Body of pancreas (tissue), 4 donors: ENCODE measurements around the gene ACER3. TPM values are rescaled to one million over a fixed set of nuclear protein-coding genes. Genes with fewer than 3 reads are reported as not detected.

ENCODE experiments used
- ATAC-seq: fragments of 150-250 bp; one replicate; pipeline ENCODE4 v1.9.1; 2016
- DNase-seq, 4 donors: peaks; one replicate each; pipeline ENCODE4 v3.0.0-alpha.2; 2019
- H3K27ac ChIP-seq, 4 donors: fragments of 200-600 bp; sonication (generic); 1 replicate in 3 of 4; 2 replicates in 1 of 4; pipeline versions ENCODE4 v1.5.1 to v1.6.1; 2016 to 2019; ENCODE audit warnings: mild to moderate bottlenecking in 1 of 4, mixed read lengths in 1 of 4, moderate library complexity in 1 of 4
- H3K27me3 ChIP-seq, 2 donors: fragments of 200-600 bp; sonication (generic); one replicate each; pipeline ENCODE4 v1.6.0; 2016; ENCODE audit warnings: mild to moderate bottlenecking in 1 of 2
- H3K36me3 ChIP-seq, 2 donors: fragments of 200-600 bp; sonication (generic); replicated peaks in 1 of 2; 2 replicates each; pipeline ENCODE4 v1.5.1; 2016; ENCODE audit warnings: low read depth in 2 of 2; ENCODE audit not compliant: insufficient read depth in 1 of 2
- H3K4me1 ChIP-seq: fragments of 200-600 bp; sonication (generic); one replicate; pipeline ENCODE4 v1.6.0; 2016
- H3K4me3 ChIP-seq, 2 donors: fragments of 200-600 bp; sonication (generic); 1 replicate in 1 of 2; 2 replicates in 1 of 2; pipeline ENCODE4 v1.5.1; 2016 to 2019
- H3K9me3 ChIP-seq, 3 donors: fragments of 200-600 bp; sonication (generic); 1 replicate in 2 of 3; 2 replicates in 1 of 3; pipeline ENCODE4 v1.5.1; 2016
- POLR2A ChIP-seq, 3 donors: fragments of 450-650 bp; IDR thresholded peaks; one replicate each; pipeline ENCODE4 v1.6.1; 2016; ENCODE audit warnings: antibody characterized with exemption in 3 of 3, mild to moderate bottlenecking in 2 of 3
- WGBS, 2 donors: methylation state at CpG; one replicate each; pipeline ENCODE4 v1.1.5; 2017; 5-methylcytosine and 5-hydroxymethylcytosine counted together
- intact Hi-C: fragments of 100-400 bp; cut with DNase I; formaldehyde crosslinking; loops from one replicate; pipeline ENCODE4 v1.15.1; 2023
- total RNA-seq, 2 donors: library from RNA; depleted of rRNA; stranded (reverse); fragments of >200 nt; gene quantifications; one replicate each; pipeline ENCODE4 v1.1.0, GENCODE V29; 2016
- TF ChIP-seq, protein P1 (sequence below), 7 experiments: fragments of 450-650 bp in 4 of 7; fragments of 200-600 bp in 3 of 7; sonication (generic) in 3 of 7; IDR thresholded peaks; one replicate each; pipeline ENCODE4 v1.5.1; 2016 to 2019; ENCODE audit warnings: antibody characterized with exemption in 7 of 7

The ACER3 gene
- total RNA-seq, 2 donors from 2014 or later = 4.6 to 5.2 TPM

DNA sequence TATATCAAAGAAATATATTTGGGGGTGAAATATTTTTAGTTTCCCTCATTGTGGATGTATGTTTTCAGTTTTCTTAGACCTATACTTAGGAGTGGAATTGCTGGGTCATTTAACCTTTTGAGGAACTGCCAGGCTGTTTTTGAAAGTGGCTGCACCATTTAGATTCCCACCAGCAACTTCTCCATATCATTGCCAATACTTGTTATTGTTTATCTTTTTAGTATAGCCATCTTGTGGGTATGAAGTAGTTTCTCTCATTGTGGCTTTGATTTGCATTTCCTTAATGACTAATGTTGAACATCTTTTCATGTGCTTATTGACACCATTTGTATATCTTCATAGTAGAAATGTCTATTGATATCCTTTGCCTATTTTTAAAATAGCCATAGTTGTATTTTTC lies 111.3 kb downstream of the ACER3 start:
- Histone ChIP-seq H3K27me3 (no peaks in the 10 kb centered on the region), H3K27ac (no peak overlapping the region), H3K4me1 (no peaks in the 10 kb centered on the region), H3K9me3 (no peaks in the 10 kb centered on the region), H3K36me3 (no peaks in the 10 kb centered on the region), H3K4me3 (no peak overlapping the region)
- ATAC-seq = no peak
- TF ChIP-seq POLR2A (IDR thresholded peaks at IDR 0.05) = no peak
- TF ChIP-seq, protein P1, sequence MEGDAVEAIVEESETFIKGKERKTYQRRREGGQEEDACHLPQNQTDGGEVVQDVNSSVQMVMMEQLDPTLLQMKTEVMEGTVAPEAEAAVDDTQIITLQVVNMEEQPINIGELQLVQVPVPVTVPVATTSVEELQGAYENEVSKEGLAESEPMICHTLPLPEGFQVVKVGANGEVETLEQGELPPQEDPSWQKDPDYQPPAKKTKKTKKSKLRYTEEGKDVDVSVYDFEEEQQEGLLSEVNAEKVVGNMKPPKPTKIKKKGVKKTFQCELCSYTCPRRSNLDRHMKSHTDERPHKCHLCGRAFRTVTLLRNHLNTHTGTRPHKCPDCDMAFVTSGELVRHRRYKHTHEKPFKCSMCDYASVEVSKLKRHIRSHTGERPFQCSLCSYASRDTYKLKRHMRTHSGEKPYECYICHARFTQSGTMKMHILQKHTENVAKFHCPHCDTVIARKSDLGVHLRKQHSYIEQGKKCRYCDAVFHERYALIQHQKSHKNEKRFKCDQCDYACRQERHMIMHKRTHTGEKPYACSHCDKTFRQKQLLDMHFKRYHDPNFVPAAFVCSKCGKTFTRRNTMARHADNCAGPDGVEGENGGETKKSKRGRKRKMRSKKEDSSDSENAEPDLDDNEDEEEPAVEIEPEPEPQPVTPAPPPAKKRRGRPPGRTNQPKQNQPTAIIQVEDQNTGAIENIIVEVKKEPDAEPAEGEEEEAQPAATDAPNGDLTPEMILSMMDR (IDR thresholded peaks at IDR 0.05) = no peak
- no peak for DNase-seq
- intact Hi-C loops = no loop called here

DNA sequence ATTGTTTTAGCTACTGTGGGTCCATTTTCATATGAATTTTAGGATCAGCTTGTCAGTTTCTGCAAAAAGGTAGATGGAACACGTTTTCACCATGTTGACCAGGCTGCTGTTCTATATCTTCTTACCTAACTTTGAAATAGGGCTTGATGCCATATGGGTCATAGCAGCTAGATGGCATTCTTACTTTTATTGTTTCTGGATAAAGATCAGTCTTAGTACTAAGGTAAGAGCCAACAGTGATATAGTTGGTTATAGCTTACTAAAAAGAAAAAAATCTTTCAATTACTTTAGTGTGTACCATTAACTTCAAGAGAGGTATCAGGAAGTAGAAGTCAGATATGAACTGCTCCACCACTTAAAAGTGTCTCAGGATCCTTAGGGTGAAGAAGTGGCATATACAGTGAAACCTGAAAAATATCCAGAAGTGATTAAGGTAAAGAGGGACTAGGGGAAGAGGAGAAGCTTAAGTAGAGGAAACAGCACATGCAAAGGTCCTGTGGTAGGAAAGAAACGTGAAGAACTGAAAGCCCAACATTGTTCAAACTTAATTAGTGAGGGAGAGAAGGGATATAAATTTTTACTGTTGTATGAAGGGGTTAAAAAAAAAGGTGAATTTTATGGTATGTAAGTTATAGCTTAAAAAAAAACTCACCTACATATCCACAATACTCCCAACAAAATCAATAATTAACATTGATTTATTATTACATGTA lies 113.6 kb downstream of the ACER3 start:
- 90 to 91% methylated on average over 2 of the region's 2 CpGs for WGBS, 2 donors
- DNase-seq (no peak), ATAC-seq (no peak)
- Histone ChIP-seq H3K36me3 (no peaks in the 10 kb centered on the region), H3K27me3 (no peaks in the 10 kb centered on the region), H3K27ac (no peak overlapping the region), H3K9me3 (no peaks in the 10 kb centered on the region), H3K4me1 (no peaks in the 10 kb centered on the region), H3K4me3 (no peak overlapping the region)
- intact Hi-C loops = no loop called here
- TF ChIP-seq, protein P1 (IDR thresholded peaks at IDR 0.05) = no peak
- TF ChIP-seq POLR2A (IDR thresholded peaks at IDR 0.05) = no peak

DNA sequence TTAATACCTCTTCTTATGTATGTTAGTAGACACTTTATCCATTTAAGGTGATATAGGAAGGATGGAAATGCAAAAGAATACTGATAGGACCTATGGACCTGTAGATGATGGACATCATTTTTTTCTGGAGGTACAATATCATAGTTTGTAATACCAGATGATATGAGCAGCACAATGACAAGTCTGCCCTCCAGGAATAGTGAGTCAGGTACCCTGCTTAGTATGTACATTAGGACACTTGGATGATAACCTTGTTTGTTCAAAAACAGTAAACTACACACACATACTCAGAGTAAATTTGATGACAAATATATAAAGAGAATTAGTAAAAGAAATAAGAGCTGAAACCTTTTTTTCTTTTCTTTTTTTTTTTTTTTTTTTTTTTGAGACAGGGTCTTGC lies 114.8 kb downstream of the ACER3 start:
- H3K27me3 ChIP-seq = no peaks in the 10 kb centered on the region
- H3K27ac ChIP-seq = no peak overlapping the region
- no peaks in the 10 kb centered on the region for H3K9me3 ChIP-seq
- no peaks in the 10 kb centered on the region for H3K4me1 ChIP-seq
- no peak overlapping the region for H3K4me3 ChIP-seq
- H3K36me3 ChIP-seq = no peaks in the 10 kb centered on the region
- DNase-seq (no peak), ATAC-seq (no peak)
- intact Hi-C loops = no loop called here
- no peak for TF ChIP-seq POLR2A (IDR thresholded peaks at IDR 0.05)
- TF ChIP-seq, protein P1 (IDR thresholded peaks at IDR 0.05) = no peak

DNA sequence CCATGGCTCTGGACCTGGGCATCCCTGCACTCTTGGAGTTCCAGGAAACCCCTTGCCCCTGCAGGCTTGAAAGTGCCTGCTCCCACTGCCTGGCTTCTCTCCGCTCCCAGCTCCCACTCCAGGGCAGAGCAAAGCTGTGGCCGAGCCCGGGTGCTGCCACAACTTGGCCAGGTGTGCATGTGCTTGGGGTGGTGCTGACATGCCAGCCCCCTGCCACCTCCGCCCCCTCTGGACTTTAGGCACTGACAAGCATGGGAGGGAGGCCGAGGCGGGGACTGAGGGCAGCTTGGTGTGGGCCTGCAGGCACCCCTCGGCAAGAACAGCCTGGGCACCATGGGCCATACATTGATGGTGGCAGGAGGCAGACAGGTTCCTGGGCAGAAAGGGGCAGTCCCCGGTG lies 117.1 kb downstream of the ACER3 start:
- ATAC-seq = no peak
- WGBS, 2 donors = 93 to 99% methylated on average over 3 to 8 of the region's 8 CpGs

More for the DNA sequence above, 117.1 kb downstream of the ACER3 start:
- no peak for TF ChIP-seq POLR2A (IDR thresholded peaks at IDR 0.05)
- TF ChIP-seq, protein P1 (IDR thresholded peaks at IDR 0.05) = no peak
- intact Hi-C loops = no loop called here
- no peak for DNase-seq
- Histone ChIP-seq H3K4me1 (no peaks in the 10 kb centered on the region), H3K27me3 (no peaks in the 10 kb centered on the region), H3K9me3 (no peaks in the 10 kb centered on the region), H3K27ac (no peak overlapping the region), H3K4me3 (no peak overlapping the region), H3K36me3 (no peaks in the 10 kb centered on the region)
